HG02973 (cell line): ENCODE measurements around the gene EPB41L1.

Experiments
- ATAC-seq: cut with Tn5 transposase; IDR thresholded peaks from one replicate; pipeline ENCODE4 v1.9.1; 2021; ENCODE audit warnings: moderate library complexity; ENCODE audit not compliant: unreplicated experiment

Gene EPB41L1

GRCh38 chr20:36217226-36217625 lies 62.7 kb downstream of the EPB41L1 start:
- no peak for ATAC-seq

GRCh38 chr20:36218380-36219064 lies 64.0 kb downstream of the EPB41L1 start:
- no peak for ATAC-seq

GRCh38 chr20:36219671-36220220 lies 65.2 kb downstream of the EPB41L1 start:
- no peak for ATAC-seq

- no peak for ATAC-seq
Measured at GRCh38 chr20:36225666-36226065, 71.1 kb downstream of the EPB41L1 start.

- no peak for ATAC-seq
Measured at GRCh38 chr20:36228770-36229169, 74.2 kb downstream of the EPB41L1 start.

- no peak for ATAC-seq
Measured at GRCh38 chr20:36230019-36230418, 75.5 kb downstream of the EPB41L1 start.

- ATAC-seq, result no peak
Measured at GRCh38 chr20:36231331-36231730, 76.8 kb downstream of the EPB41L1 start.

GRCh38 chr20:36234771-36235320 lies 80.3 kb downstream of the EPB41L1 start:
- ATAC-seq, result no peak

- peak; percentile 78 for ATAC-seq
Measured at GRCh38 chr20:36235892-36236785, 81.6 kb downstream of the EPB41L1 start, which contains the start of gene AAR2. TSS of gene AAR2 (plus strand) at chr20:36236478. CDS start at chr20:36239869, 3,391 bp downstream.

- no peak for ATAC-seq
Measured at GRCh38 chr20:36236786-36237121, 82.2 kb downstream of the EPB41L1 start.

GRCh38 chr20:36237477-36237876 lies 82.9 kb downstream of the EPB41L1 start:
- ATAC-seq, result no peak

- no peak for ATAC-seq
Measured at GRCh38 chr20:36238153-36238552, 83.6 kb downstream of the EPB41L1 start.

GRCh38 chr20:36238760-36239159 lies 84.2 kb downstream of the EPB41L1 start:
- ATAC-seq, result no peak

GRCh38 chr20:36240076-36240475 lies 85.5 kb downstream of the EPB41L1 start:
- ATAC-seq, result no peak

- ATAC-seq, result no peak
Measured at GRCh38 chr20:36241678-36242077, 87.1 kb downstream of the EPB41L1 start.

- ATAC-seq, result no peak
Measured at GRCh38 chr20:36243726-36244125, 89.2 kb downstream of the EPB41L1 start.

GRCh38 chr20:36246401-36246800 lies 91.9 kb downstream of the EPB41L1 start:
- no peak for ATAC-seq

GRCh38 chr20:36248836-36249235 lies 94.3 kb downstream of the EPB41L1 start:
- no peak for ATAC-seq

GRCh38 chr20:36249450-36249849 lies 94.9 kb downstream of the EPB41L1 start:
- ATAC-seq, result no peak

GRCh38 chr20:36251426-36251825 lies 96.9 kb downstream of the EPB41L1 start:
- no peak for ATAC-seq

GRCh38 chr20:36252511-36252910 lies 98.0 kb downstream of the EPB41L1 start:
- ATAC-seq, result no peak

- no peak for ATAC-seq
Measured at GRCh38 chr20:36253036-36253435, 98.5 kb downstream of the EPB41L1 start.
